ENCODE data around the gene PTPRG.

Gene PTPRG

DNA sequence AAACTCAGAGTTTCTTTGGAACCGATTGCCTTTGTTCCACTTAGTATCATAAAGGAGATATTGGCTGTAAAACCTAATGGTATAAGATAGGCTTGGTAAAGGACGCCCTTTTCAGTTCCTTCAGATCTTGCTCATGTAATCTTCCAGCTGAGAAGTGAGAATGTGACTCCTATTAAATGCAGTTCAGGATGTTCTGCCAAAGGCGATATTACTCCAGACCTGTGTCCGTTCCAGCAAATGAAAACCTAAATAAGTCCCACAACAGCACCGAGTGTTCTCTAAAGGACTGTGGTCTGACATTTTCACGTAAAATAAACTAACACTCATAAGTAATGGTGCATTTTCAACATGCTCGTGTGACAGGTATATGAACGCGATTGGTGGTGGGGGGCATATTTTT lies 535.8 kb downstream of the PTPRG start:
- DNase-seq = no peak

DNA sequence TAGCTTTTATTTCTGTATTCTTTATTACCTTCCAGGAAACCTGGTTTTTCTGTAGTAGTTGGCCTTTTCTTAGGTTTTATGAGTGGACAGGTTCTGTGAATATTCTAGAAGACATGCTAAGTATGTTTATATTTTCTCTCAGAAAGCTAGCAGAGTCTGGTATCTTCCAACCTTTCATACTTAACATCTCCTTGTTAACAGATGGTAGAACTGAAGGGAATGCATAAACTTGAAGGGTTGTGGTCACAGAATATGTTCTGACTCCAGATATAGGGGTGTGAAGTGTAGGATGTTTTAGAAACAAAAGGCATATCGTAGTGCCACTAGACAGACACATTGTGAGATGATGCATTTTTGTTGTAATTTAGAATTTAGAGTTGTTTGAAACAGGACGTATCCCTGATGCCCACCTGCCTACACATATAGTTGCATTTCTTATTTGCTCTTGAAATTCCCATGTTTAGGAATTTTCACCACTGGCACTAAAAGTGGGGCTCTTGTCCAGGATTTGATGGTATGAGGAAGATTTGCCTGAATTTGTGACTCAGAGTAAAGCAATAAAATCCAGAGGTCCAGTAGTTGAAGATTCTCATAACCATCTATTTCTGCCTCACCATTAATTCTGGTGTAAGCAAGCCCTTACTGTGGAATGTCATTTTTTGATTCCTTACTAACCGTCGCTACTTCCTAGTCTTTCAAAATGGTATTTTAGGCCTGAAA lies 537.4 kb downstream of the PTPRG start:
- peak; percentile 34 for DNase-seq

DNA sequence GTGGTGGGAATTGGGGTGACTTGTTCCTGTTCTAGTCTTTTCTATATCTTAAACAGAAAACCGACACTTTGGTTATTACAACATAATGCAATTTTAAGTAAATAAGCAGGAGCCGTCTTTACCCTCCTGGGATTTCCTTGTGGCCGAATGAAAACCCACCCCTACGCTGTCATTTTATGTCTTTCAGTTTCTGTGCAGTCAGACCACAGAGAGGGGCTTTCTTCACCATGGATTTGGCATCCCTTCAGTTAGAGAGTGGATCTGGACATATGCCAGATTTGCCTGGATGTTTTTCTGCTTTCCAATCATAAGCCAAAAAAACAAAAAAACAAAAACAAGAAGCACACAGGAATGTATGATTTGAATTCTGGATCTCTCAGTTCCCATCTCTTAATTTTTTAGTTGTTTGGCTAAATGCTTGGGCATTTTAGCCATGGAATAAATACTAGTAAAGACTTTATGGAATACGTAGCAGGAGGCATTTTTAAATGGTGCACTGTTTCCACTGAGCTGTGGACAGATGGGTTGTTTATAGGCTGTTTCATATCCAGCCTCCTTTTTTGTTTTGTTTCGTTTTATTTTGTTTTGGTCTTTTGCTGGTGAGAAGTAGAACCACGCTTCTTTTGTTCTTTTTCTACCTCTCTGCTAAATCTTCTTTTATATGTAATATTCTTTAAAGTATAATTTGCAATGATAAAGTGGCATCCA lies 539.1 kb downstream of the PTPRG start:
- no peak for DNase-seq

DNA sequence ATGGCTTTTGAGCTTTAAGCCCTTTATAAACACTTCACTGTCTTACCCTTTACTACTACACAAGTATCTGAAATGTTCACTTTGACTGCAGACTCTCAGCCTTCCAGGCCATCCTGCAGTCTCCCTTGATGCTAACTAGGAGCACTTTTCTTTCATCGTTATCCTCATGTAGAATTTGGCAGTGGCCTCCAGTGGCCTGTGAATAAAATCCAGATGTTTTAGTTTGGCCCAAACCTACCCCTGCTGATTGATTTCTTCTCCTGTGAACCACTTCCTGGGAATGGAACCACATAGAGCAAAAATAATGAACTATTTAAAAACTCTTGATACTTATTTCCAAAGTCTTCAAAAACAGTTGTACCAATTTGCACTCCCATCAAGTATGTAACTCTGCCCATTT lies 540.1 kb downstream of the PTPRG start:
- peak; percentile 75 for DNase-seq

DNA sequence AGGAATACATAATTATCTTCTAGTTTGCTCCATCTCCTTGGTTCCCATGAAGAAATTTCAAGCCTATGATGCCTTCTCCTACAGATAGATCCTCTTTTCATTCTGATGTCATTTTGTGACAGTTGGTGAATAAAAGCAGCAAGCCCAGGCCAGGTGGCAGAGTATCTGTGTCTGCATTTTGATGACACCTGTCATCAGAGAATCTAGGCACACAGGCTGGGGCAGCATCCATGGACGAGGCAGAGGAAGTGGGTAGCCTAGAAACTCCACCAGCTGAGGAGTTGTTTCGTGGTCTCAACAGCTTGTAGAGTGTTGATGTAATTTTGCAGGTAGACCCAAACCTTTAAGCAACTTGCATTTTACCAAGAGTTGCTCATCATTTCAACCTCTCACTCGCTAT lies 542.2 kb downstream of the PTPRG start:
- no peak for DNase-seq

DNA sequence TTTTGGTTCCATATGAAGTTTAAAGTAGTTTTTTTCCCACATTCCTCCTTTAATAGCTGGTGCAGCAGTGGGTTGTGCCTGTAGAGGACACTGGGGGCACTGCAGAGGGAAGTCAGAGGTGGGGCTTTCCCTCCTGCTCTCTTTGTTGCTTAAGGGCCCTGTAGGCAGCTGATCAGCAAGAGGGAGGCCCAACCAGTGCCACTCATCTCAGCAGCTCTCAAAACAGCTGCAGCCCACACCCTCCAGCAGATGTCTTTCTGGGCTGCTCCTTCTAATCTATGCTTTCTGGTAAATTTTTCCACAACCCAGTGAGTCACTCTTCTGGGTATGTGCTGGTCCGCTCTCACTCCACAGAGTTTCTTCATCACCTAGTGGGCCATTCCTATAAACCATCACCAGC lies 548.2 kb downstream of the PTPRG start:
- DNase-seq = peak; percentile 96

DNA sequence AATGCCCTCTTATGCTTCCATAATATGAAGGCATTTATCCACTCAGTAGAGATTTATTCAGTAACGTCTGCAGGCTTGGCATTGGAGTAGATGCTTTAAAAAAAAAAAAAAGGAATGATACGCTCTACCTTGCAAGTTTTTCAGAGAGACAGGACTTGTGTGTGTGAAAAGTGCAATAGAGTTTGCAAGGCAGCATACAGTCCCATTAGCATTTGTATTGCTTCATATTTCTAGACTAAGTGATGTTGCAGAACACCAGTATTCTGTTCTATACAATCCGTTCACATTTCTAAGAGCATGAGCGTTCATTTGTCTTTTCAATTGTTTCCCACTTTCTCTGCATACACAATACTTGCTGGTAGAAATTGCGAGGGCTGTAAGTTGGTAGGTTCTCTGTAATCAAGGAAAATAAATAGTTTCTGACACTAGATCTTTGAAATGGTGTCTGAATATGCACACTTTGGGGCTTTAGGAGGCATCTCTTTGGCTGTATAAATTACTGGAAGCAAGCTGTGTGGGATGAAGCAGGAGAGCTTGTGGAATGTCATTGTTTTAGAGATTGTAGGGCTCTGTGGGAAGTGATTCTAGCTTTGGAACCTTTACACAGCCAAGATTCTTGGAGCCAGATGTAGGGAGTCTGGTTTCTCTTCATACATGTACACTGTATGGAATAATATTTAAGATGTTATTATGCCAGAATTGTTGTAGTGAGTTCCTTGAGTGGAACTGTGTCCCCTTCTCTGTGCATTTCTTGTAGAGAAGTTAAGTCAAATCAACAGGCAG lies 549.3 kb downstream of the PTPRG start:
- DNase-seq = peak; percentile 34

DNA sequence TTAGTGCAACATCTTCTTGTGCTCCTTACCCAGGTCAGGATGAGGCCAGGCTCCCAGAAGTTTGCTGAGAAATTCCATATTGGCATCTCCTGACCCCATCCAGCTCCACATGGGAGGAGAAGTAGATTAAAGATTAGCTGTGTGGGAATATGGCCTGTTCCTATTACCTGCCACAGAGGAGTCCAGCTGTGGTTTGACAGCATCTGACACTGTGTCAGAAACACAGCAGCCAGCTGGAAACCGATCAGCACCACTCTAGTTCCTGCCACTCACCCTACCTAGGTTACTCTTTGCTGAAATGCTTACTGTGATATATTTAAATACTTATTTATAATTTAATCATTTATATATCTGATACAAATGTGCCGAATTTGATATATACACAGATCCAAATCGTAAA lies 551.7 kb downstream of the PTPRG start:
- no peak for DNase-seq

DNA sequence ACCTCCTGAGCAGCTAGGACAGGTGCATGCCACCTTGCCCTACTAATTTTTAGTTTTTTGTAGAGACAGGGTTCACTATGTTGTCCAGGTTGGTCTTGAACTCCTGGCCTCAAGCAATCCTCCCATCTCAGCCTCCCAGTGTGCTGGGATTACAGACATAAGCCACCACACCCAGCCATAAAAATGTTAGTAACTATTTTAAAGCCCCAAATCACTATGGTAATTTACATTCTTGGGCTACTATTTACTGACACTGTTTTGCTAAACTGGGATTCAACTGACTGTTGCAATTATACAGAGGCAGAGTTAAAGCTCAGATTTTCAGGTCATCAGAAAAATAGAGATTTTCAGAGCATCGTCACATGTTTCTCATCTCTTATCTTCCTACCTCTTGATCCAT lies 553.4 kb downstream of the PTPRG start:
- DNase-seq = no peak

DNA sequence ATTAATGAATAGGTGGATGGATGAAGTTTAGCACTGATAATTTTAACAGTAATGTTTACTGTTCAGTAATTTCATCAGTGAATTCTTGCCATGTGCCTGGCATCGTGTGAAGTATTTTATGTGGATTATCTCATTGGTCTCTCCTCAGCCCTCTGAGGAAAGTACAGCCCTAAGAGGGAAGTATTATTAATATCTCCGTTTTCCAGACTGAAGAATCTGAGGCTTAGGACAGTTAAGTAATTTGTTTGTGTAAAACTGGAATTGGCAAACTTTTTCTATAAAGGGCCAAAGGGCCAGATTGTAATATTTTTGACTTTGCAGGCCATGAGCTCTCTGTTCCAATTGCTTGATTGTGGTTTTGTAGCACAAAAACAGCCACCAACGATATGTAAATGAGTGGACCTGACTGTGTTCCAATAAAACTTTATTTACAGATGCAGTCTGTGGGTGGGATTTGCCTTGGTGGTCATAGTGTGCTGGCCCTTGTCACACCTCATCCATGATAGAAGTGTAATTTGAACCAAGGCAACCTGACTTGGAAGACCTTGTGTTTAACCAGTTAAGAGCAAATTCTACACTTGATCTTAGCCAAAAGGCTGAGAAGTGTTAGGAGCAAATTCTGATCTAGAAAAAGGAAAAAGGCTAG lies 556.7 kb downstream of the PTPRG start:
- DNase-seq = no peak

DNA sequence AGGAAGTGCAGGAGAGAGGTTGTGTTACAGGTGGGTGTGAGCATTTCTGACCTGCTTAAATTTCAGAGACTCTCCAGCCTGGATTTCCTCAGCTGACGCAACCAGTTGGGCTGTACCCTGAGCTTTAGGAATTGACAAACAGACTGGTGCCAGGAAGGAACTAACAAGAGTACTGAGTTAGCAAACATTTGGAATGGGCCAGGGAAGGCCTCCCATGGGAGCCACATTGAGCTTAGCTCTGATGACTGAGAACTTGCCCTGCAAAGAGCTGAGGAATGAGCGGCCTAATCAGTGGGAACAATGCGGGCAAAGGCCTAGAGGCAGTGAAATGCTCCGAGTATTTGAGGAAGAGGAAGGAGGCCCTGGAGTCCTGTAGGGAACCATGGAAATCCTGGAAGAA lies 557.8 kb downstream of the PTPRG start:
- no peak for DNase-seq

DNA sequence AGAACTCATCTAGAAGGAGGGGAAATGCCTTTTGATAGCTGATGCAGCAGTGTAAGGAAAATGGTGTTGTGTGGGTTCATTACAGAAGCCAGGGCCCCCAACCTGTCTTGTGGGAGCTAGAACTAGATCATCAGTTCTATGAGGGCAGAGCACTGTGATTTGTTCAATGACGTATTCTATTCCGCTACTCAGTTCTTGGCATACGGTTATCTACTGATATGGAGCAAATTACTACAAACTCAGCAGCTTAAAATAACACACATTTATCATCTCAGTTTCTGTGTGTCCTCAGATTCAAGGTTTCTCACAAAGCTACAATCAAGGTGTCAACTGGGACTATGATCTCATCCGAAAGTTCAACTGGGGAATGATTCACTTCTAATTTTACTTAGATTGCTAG lies 561.4 kb downstream of the PTPRG start:
- DNase-seq = no peak

DNA sequence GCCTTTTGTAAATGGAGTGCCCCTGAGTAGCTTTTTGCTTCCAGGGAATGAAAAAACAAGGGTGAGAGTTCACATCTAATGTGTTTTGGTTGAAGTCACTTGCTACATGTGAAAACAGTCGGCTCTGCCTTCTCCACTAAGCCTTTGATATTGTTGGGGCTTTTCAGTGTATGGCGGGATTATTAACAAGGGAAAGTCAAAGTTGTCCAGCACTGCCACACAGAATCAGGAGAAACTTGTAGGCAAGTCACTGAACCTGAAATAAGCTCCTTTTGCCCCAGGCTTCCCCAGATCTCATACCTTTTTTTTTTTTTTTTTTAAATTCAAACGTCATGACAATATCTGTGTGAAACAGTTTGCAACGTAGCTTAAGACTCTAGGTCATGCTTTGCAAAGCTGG lies 564.0 kb downstream of the PTPRG start:
- no peak for DNase-seq

DNA sequence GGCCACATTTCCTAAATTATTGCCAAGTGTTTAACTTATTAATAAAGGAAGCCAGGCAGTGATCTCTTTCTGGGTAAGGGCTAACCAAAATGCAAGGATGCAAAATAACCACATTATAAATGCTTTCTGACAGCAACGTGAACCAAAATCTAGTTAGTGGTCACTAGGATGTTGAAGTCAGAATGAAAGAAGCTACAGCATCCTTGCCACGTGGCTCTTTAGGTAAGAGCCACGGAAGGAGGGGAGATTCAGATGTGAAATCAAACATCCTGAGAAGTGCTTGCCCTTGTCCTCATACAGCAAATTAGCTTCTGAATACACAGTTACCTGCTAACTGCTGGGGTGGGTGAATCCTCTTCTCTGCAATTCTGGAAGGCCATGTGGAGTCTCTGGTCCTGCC lies 565.7 kb downstream of the PTPRG start:
- no peak for DNase-seq

DNA sequence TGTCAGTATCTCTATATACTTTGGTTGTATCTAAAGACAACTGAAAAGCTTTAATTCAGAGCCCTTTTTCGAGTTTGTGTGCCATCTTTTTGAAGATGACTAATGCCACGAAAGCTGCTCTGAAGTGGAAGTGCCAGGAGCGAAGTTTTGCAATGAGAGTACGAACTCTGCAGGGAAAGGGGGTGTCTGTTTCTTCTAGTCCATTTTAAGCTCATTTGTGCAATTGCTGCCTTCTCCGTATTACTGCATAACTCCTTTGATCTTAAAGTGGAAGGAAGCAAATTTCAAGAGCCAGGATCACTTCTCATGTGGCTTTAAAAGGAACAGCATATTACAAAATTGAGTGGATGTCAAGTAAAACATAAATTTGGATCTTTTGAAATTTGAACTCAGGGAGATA lies 566.7 kb downstream of the PTPRG start:
- DNase-seq = no peak

DNA sequence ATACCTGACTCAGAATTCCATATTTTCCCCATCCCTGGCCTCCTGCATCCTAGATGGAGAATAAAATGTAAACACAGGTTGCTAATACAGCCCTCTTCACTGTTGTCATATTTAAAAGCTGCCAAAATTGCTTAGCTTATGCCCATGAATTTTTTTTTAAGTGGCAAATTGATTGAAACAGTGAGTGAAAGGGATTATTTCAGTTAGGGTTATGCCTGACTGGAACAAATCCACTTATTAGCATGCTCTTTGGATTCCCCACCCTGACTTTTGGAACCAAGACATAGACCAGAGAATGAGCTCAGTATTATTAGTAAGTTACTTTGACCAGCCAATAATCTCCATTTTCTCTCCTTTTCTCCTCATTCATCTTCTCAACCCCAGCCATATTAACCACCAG lies 567.3 kb downstream of the PTPRG start:
- DNase-seq = no peak

DNA sequence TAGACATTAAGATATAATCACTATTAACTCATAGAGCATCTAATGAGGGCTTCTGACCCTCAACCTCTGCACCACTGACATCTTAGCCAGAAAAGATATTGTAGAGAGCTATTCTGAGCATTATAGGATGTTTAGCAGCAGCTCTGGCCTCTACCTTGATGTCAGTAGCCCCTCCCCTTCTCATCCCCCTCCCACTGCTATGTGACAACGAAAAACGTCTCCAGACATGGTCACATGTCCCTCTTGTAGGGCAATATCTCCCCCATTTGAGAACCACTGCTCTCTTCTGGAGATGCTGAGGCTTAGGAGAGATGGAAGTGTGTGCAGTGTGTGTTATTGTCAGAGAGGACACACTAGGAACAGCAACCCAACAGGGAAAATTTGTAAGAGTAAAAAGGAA lies 569.7 kb downstream of the PTPRG start:
- no peak for DNase-seq

DNA sequence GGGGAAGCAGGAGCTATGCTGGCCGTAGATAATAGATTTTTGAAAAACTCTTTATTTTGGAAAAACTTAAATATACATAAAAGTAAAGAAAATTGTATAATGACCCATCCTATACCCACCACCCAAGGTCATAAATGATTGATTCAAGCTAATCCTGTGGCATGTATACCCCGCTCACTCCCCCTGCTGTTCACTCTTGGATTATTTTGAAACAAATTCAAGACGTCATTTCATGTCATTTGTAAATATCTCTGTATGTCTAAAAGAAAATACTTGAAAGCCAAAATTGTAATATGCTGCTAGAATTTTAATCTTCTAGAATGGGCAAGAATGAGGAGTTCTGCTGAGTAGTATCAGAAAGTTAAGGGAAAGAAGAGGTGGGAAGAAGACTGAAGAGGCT lies 570.2 kb downstream of the PTPRG start:
- DNase-seq = peak; percentile 31

DNA sequence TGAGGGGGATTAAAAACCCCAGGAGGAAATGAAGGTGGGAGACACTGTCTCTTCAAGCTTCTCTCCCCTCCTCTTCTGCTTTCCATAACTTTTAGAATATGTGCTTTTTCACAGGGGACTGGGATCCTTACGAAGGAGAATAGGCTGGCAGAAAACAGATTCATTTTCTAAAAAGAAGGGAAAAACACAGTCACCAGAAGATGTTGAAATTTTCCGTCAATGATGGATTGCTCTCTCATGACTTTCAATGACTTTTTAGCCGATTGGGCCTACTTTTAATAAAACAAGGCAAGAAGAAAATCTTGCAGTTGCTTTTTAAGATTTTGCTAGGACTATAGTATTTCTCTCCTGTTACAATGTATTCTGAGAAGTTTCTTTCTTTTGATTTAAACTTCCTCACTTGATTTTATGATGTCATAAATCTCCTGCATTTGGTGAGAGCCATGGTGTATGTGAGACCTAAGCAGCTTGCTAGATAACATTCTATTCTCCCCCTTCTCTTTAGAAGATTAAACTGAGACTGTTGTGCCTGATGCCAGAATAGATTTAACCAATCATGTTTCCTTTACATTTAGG lies 570.7 kb downstream of the PTPRG start:
- no peak for DNase-seq

DNA sequence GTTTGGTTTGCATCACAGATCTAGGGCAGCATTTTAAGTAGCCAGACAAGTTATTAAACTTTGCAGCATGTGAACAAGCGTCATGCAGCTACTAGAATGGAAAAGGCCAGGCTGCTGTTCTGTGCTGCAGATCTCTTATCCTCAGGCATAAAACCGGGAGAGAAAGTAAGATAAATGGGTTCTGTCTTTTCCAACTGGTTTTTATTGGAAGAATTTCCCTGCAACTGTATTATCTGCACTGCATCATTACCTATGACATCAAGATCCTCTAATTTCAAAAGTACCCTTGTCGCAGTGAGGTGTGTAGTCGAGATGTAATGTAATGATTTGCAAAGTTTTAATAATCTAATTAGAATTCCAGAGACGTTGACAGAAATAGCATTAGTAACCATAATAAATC lies 571.6 kb downstream of the PTPRG start:
- no peak for DNase-seq

DNA sequence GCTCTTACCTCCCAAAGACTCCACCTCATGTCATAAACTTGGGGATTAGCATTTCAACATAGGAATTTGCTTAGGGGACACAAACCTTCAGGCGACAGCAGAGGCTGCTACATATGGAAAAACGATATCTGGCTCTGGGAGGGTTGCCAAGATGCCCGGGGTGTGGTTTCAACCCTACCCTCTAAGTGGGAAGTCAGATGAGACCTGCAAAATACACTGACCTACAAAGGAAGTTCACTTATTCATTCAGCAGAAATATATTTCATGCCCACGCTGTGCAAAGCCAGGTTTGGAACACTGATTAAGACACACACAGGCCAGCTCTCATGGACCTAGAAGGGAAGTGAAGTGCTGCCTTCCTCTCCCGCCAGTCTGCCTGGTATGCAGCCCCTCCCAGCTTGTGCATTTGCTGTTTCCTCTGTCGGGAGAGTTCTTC lies 572.7 kb downstream of the PTPRG start:
- no peak for DNase-seq

DNA sequence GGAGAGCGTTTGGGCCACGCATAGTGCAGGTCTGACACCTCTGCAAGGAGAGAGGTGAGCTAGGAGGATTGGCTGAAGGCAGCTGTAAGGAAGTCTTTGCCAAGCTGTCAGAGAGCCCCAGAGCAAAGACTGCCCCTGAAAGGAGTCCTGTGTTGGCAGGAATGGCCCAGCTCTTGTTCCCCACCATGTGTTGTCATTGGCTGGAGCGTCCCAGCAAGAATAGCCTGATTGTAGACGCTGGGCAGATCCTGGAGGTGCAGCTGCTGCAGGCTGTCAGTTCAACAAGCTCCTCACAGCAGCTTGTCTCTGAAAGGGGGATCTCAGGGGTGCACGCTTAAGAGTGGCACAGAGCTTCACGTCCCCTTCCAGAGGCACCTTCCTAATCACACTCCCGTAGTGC lies 574.4 kb downstream of the PTPRG start:
- DNase-seq = no peak

DNA sequence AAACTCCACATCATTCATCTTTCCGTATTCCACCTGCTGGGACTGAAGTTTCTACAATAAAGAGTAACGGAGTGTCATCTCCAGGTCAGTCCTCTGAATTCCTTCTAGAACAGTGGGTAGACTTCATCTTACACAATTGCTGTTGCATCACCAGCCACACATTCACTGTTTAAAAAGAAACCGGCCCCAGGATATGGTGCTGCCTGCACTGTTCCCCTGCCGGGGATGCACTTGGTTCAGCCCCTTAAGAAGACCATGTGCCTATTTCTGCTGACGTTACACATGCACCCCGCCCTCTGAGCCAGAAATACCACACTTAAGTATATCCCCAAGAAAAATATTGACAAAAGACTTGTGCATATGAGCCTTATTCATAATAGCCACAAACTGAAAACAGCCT lies 578.6 kb downstream of the PTPRG start:
- no peak for DNase-seq

All from fibroblast of upper back skin (primary cell).